Lower leg skin (tissue), 4 donors: ENCODE measurements around the gene TFAP2E. TPM values are rescaled to one million over a fixed set of nuclear protein-coding genes. Genes with fewer than 3 reads are reported as not detected.

Source experiments
- DNase-seq, 2 donors: peaks; one replicate each; pipeline ENCODE4 v3.0.0-alpha.2; 2019; ENCODE audit warnings: low spot score in 2 of 2
- H3K4me3 ChIP-seq: fragments of 200-600 bp; sonication (generic); 2 replicates; pipeline ENCODE4 v1.5.1; 2017; ENCODE audit warnings: mild to moderate bottlenecking, low read depth; ENCODE audit not compliant: poor library complexity, severe bottlenecking
- CTCF ChIP-seq, 3 donors: fragments of 450-650 bp; IDR thresholded peaks; one replicate each; pipeline ENCODE4 v1.5.1; 2016; ENCODE audit warnings: antibody characterized with exemption in 3 of 3, mild to moderate bottlenecking in 3 of 3, moderate library complexity in 2 of 3
- POLR2A ChIP-seq, 2 donors: fragments of 450-650 bp; IDR thresholded peaks; one replicate each; pipeline ENCODE4 v1.6.1; 2016 to 2017; ENCODE audit warnings: antibody characterized with exemption in 2 of 2, mild to moderate bottlenecking in 1 of 2, moderate library complexity in 1 of 2
- WGBS, 2 donors: methylation state at CpG; one replicate each; pipeline ENCODE4 v1.1.5; 2018; 5-methylcytosine and 5-hydroxymethylcytosine counted together
- intact Hi-C: fragments of 100-400 bp; cut with DNase I; formaldehyde crosslinking; loops from one replicate; pipeline ENCODE4 v1.15.0; 2023; ENCODE audit warnings: low total_unique reads
- total RNA-seq, 4 donors: library from RNA; depleted of rRNA; stranded (reverse); fragments of >200 nt; gene quantifications; one replicate each; pipeline ENCODE4 v1.1.0, GENCODE V29; 2016

TFAP2E gene
- total RNA-seq, 4 donors from 2014 or later = 4.2 to 5.7 (median 4.8) TPM

GRCh38 chr1:35532497-35533223, 40.5 kb upstream of the TFAP2E start:
- no peak for DNase-seq
- no peak overlapping the region for H3K4me3 ChIP-seq
- 45 to 46% methylated on average over 1 of the region's 1 CpG for WGBS, 2 donors
- TF ChIP-seq POLR2A (IDR thresholded peaks at IDR 0.05) = no peak
- intact Hi-C loops = no loop called here

GRCh38 chr1:35533586-35533985, 39.5 kb upstream of the TFAP2E start:
- 44 to 48% methylated on average over 1 of the region's 1 CpG for WGBS, 2 donors
- H3K4me3 ChIP-seq = no peak overlapping the region
- no peak for DNase-seq
- intact Hi-C loops = no loop called here
- TF ChIP-seq CTCF (IDR thresholded peaks at IDR 0.05) = no peak
- no peak for TF ChIP-seq POLR2A (IDR thresholded peaks at IDR 0.05)

DNA sequence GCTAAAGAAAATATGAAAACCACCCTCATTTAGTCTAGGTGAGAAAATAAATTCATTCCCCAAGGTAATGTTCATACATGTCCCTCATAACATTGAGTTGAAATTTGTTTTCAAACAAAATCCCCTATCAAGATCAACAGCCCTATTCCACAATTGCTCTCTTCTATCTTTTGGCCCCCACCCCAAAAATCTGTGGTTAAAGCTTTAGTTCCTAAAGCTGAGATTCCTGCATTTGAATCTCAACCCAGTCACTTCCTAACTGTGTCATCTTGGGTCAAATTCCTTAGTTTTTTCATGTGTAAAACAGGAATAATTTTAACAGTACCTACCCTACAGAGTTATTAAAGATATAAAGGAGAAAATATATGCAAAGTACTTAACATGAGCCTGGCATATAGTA, 37.9 kb upstream of the TFAP2E start:
- TF ChIP-seq POLR2A (IDR thresholded peaks at IDR 0.05) = no peak
- TF ChIP-seq CTCF (IDR thresholded peaks at IDR 0.05) = no peak
- no peak for DNase-seq
- intact Hi-C loops = no loop called here
- no peak overlapping the region for H3K4me3 ChIP-seq

- WGBS, 2 donors = 64 to 72% methylated on average over 2 of the region's 2 CpGs
- TF ChIP-seq POLR2A (IDR thresholded peaks at IDR 0.05) (no peak), CTCF (IDR thresholded peaks at IDR 0.05) (no peak)
These were observed 36.5 kb upstream of the TFAP2E start for GRCh38 chr1:35536556-35537162.

DNA sequence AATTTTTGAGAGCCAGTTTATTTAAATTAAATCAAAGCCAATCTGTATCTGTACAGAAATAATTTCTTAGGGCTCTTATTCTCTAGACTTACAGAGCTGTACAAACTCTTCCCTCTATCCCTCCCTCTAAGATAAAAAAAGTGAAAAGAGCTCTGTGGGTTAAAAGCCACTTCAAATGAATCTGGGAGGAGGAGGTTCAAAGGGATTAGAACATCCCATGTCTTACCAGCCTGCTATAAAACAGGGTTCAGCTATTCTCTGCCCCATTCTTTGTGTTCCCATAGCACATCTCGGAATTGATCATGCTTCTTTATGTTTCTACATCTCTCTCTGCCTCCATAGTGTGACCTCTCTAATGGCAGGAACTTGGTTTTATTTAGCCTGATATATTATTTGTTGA, 35.3 kb upstream of the TFAP2E start:
- intact Hi-C loops = no loop called here
- DNase-seq = no peak
- WGBS, 2 donors = 79 to 93% methylated on average over 1 of the region's 1 CpG
- H3K4me3 ChIP-seq = no peak overlapping the region
- TF ChIP-seq POLR2A (IDR thresholded peaks at IDR 0.05) = no peak
- TF ChIP-seq CTCF (IDR thresholded peaks at IDR 0.05) = no peak

More at GRCh38 chr1:35536556-35537162, 36.5 kb upstream of the TFAP2E start:
- H3K4me3 ChIP-seq = no peak overlapping the region
- no peak for DNase-seq
- intact Hi-C loops = no loop called here

GRCh38 chr1:35539073-35539823, 33.9 kb upstream of the TFAP2E start:
- no peak overlapping the region for H3K4me3 ChIP-seq
- DNase-seq = no peak
- 51 to 68% methylated on average over 6 of the region's 6 CpGs for WGBS, 2 donors
- intact Hi-C loops = no loop called here
- TF ChIP-seq POLR2A (IDR thresholded peaks at IDR 0.05) (no peak), CTCF (IDR thresholded peaks at IDR 0.05) (no peak)
